MV-4-11 (cell line): Measurements from ENCODE around the gene CBX2.

Experiments
- DNase-seq: peaks from one replicate; lab custom pipeline; 2025; lab: John Stamatoyannopoulos, UW

The CBX2 gene

DNA sequence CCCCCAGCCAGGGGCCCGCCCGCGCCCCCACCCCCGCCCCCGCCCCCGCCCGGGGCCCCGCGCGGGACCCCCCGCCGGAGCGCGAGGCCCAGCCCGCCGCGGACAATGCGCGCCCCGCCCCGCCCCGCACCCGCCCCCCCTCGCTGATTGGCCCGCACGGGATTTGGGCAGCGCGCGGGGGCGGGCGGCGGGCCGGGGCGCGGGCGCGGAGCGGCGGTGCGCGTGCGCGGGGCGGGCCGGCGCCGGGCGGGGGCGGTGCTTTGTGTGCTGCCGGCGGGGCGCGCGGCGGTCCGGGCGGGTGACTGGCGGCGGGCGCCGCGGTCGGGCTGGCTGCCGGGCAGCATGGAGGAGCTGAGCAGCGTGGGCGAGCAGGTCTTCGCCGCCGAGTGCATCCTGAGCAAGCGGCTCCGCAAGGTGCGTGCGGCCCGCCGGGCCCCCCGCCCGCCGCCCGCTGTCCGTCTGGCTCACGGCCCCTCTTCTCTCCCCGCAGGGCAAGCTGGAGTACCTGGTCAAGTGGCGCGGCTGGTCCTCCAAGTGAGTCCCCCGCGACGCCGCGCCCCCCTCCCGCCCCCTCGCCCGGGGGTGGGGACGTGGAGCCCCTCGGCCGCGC is at the start of gene CBX2:
TSS of gene CBX2 (plus strand) at position 255 of the 610 bp plus-strand sequence. CDS start at position 343, 88 bp downstream.
- DNase-seq, result peak; percentile 34

DNA sequence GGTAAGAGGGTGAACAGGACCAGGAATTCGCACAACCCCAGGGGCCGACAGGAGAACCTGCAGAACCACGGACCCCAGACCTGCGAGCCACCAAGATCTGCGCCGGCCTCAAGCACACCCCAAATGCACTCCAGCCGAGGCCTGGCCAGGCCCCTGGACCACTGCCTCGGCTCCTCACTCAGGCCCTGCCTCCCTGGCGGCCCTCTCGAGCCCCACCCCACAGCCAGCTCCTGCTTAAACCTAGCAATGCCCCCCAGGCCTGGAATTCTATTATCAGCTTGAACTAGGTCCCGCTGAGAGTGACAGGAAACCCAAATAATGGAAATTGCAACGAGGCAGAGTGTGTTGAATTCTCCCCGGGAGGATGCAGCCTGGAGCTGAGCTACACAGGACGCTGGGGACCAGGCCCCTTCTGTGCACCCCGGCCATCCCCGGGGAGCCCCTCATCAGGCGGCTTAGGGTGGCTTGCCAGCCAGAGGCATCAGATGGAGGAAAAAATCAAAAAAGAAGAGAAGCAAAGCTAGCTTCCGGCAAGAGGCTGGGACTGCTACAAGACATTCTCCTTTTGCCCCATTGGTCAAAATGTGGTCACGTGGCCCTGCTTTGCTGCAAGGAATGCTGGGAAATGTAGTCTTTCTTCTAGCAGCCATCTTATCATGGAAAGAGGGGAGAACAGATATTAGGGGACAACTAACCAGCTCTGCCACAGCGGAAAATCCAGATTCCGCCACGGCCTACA is 49.6 kb upstream of the CBX2 start:
- DNase-seq, result peak; percentile 87

DNA sequence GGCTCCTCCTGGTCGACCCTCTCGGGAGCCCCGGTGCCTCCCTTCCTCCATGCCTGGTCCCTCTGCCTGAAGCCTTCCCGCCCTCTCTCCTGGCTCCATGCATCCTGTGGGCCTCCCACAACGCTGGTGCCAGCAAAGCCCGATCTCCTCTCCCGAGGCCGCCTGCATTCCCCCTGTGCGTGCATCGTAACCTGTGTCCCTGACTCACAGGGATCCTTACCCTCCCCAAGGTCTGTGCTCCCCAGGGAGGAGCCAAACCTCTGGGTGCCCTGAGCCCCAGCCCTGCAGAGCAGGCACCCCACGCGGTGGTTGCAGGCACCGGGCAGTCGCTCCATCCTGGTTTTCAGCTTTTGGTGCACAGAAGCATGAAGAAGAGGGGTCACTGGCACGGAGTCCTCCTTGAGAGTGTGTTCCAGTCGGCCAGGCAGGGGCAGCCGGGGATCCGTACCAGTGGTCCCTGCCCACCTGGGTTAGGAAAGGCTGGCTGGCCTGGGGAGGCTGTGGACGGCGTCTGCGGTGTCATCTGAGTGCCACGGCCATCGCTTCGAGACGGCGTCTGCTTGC is 49.0 kb upstream of the CBX2 start:
- no peak for DNase-seq

DNA sequence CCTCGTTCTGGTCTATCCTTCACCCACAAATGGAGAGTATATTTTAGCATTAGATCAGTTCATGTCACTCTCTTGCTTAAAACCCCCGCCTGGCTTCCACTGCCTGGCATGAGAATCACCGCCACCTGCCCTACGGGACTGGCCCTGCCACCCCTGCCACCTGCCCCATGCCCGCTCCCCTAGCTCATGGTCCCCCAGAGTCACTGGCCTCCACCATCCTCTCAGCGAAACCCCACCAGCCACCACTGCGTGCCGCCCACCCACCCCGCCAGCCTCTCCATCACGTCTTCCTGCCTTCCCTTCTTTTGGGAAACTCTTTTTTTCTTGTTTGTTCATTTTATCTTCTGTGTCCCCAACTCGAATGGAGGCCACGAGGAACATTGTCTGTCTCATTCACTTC is 48.2 kb upstream of the CBX2 start:
- no peak for DNase-seq

DNA sequence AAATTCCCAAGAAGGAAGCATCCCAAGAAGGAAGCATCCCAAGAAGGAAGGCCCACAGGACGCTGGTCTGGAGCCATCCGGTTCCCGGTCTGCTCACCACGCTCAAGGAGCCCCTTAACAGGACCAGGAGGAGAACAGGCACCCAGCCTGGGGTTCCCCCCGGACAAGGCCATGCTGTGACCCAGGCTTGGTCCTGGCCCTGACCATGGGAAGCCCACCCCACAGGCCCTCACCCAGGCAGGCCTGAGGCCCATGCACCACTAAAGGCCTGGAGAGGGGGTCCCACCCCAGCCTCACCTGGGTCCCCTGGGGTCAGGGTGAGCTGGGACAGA is 47.5 kb upstream of the CBX2 start:
- no peak for DNase-seq

DNA sequence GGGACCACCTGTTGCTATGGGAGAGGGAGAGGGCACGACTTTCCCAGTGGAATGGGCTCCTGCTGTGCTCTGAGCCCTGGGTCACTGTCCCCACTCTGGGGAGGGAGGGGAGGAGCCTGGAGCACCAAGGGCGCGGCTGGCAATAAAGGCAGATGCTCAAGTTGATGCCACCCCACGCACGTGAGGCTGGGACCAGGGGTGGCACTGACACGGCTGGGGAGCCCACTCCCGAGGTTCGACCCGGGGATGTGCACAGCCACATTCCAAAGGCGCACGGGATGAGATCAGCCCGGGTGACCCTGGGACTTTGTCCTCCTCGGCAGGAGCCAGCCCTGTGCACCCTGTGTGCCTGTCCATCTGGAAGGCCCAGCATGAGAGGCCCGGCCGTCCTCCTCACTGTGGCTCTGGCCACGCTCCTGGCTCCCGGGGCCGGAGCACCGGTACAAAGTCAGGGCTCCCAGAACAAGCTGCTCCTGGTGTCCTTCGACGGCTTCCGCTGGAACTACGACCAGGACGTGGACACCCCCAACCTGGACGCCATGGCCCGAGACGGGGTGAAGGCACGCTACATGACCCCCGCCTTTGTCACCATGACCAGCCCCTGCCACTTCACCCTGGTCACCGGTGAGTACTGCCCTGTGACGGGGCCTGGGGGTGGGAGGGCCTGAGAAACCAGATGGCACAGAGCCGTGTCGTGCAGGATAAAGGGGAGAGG is 47.0 kb upstream of the CBX2 start, which contains the start of gene ENPP7:
TSS of gene ENPP7 (plus strand) at position 175 of the 715 bp plus-strand sequence. CDS start at position 372, 197 bp downstream.
- DNase-seq, result no peak

DNA sequence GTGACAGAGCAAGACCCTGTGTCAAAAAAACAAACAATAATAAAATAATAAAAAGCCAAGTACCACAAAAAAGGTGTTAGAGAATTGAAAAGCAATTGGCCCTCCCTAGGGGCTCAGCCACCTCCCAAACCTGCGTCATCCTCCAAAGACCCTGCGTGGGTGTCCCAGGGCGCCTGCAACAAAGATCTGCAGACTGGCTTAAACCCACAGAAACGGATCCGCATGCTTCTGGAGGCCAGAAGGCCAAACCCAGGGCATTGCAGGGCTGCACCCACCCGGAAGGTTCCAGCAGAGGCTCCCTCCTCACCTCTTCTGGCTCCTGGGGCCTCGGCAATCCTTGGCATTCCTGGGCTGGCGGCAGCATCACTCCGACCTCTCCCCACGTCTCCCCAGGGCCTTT is 45.7 kb upstream of the CBX2 start:
- DNase-seq, result no peak

DNA sequence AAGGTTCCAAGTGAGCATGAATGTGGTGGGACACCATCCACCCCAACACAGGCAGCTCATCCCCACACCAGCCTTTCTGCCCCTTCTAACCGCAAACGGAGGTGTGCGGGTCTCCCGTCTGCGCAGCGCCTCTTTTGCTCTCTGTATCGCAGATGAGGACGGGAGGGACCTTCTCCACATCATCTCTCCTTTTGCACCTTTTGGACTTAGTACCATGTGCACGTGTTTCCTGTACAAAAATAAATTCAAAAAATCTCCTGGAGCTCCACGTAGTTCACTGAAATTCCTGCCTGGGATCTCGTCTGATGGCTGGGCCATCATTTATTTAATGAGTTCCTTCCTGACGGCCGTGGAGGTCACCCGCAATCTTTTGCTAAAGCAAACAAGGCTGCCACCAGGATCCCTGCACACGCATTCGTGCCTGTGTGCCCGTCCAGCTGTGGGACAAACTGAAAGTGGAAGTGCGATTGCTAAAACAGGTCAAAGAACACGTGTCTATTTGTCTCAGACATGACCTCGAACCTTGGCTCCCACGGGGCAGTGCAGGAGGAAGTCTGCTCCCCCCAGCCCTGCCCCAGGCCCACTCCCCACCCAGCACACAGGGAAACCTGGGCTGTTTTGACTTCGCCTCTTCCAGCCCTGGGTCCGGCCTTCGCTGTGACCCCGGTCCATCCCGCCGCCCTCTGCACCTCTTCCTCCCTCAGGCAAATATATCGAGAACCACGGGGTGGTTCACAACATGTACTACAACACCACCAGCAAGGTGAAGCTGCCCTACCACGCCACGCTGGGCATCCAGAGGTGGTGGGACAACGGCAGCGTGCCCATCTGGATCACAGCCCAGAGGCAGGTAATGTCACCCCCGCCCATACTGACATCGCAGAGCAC is 44.9 kb upstream of the CBX2 start:
- DNase-seq, result peak; percentile 84

DNA sequence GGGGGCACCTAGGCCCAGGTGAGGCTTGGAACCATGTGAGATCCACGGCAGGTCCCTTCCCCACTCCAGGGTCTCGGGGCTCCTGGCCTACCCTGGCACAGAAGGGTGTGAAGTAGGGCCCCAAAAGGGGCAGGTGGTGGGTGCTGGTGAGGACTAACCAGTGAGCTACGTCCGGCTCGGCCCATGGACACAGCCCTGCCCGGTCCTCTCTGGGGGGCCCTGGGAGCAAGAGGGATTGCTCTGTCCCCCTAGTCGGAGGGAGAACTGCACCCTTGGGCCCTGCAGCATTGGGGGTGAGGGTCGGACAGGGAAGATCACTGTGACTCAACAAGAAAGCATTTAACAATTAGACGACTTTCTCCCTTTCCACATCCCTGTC is 44.3 kb upstream of the CBX2 start:
- no peak for DNase-seq

DNA sequence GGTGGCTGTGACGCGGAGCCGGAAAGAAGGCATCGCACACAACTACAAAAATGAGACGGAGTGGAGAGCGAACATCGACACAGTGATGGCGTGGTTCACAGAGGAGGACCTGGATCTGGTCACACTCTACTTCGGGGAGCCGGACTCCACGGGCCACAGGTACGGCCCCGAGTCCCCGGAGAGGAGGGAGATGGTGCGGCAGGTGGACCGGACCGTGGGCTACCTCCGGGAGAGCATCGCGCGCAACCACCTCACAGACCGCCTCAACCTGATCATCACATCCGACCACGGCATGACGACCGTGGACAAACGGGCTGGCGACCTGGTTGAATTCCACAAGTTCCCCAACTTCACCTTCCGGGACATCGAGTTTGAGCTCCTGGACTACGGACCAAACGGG is 42.9 kb upstream of the CBX2 start:
- DNase-seq, result no peak

DNA sequence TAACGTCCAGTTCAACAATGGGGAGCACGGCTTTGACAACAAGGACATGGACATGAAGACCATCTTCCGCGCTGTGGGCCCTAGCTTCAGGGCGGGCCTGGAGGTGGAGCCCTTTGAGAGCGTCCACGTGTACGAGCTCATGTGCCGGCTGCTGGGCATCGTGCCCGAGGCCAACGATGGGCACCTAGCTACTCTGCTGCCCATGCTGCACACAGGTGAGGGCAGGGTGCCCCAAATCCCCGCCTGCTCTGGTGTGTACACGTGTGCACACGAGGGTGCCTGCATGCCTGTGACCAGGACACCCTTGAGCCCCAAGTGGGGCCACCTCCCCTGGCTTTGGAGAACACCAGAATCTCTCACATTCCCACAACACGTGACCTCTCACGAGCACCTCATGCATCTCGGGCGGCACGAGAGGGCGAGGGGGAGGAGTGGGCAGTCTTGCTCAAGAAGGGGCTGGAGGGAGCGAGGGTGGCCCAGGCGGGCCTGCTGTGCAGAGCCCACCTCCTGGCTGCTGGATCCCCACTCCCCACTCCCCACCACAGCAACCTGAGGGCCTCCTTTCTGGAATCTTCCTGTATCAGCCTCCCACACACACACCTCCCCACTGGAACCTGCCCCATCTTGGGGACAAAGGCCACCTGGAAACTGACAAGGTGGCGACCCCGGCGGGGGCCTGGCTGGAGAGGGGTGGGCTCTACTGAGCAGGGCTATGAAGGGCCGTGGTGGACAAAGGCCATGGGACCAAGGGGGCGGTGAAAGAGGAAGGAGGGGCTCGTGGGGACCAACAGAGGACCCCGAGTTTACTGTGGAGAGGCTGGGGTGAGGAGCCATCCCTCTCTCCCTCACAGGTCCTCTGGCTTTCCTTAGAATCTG is 40.7 kb upstream of the CBX2 start:
- DNase-seq, result no peak

DNA sequence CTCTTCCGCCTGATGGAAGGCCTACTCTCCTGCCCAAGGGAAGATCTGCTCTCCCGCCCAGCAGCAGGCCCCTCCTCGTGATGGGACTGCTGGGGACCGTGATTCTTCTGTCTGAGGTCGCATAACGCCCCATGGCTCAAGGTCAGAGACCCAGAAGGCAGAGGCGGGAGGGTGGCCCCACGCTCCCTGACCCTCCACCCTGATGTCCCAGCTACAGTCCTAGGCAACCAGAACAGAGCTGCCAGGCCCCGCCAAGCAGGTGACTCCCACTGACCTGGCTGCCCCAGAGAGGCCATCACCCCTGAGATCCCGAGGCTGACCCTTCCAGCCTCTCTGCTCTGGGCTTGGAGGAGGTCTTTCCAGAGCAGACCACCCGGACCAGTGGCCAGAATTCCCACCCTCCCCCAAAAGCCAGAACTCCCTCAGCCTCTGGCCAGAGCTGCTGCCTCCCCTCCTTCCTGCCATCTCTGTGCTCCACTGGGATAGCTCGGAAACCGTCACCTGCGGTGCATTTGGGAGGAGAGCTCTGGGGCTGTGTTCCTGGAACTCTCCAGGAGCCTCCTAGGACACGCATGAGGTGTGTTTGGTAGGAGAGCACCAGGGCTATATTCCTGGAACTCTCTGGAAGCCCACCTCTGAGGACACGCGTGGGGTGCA is 39.9 kb upstream of the CBX2 start:
- no peak for DNase-seq

DNA sequence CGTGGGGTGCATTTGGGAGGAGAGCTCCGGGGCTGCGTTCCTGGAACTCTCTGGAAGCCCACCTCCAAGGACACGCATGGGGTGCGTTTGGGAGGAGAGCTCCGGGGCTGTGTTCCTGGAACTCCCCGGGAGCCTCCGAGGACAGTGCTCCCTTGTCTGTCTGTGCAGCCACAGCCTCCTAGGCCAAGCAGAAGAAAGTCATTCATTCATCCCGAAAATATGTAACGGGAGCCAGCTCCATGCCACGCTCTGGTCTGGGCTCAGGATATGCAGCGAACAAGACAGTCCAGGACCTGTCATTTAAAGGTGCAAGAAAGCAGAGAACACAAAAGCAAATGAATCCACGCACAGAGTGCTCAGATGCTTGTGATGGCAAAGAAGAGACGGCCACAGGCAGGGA is 39.3 kb upstream of the CBX2 start:
- DNase-seq, result no peak

DNA sequence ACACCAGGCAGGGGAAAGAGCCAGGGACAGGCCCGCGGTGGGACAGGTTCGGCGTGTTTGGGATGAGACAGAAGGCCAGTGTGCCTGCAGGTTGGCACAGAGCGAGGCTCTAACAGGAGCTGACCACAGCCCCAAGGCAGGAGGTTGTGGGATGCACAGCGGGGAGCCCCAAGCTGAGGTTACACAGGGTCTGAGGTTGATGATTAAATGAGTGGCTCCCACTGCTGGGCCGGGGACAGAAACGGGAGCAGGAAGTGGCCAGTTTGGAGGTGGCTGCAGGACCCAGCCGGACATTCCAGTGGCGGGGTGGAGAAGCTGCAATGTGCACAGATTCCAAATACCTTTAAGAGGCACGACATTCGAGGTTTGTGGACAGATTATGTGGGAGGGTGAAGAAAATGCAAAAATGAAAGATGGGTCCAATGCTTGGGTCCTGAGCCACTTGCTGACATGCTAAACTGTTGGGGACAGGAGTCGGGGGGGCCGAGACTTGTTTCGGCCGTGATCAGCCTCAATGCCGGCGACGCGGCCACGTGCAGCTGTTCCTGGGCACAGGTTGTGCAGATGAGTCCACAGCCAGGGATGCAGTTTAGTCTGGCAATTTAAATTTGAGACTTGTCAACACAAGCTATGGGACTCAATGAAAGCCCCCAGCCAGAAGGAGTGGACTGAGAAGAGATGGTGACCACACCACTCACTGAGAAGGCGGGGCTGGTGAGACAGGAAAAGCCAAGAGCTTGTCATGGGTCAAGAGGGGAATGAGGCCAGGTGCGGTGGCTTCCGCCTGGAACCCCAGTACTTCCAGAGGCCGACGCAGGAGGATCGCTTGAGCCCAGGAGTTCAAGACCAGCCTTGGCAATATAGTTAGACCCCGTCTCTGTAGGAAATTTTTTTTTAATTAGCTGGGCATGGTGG is 38.5 kb upstream of the CBX2 start:
- no peak for DNase-seq

DNA sequence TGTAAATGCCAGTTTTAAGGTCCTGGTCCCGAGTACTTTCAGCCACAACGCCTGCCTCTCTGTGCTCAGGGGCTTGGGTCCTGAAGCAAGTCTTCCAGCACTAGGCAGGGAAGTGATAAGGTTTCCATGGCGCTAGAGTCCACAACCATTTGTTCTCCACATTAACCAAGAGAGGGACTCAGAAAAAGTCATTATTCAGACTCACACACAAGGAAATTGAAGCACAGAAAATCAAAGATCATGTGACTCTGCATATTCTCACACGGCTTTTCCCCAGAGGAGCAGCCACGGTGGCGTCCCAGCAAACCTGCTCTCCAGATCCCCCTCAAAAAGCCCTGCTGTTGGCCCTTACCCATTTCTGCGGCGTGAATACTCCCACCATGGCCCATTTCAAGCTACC is 37.5 kb upstream of the CBX2 start:
- no peak for DNase-seq

DNA sequence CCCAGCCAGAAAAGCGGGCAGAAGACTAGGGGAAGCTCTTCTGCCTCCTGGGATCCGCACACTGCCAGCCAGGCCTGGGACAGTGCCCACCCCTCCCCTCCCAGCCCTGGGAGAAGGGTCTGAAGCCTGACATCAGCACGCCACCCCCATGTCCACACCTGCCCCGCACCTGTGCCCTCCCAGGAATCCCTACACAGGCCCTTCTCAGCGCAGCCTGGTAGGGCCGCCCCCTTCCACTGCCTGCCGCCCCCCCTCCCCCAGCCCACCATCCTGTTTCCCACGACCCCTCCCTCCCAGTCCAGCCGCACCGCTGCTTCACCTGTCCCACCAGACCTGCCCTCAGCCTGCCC is 36.6 kb upstream of the CBX2 start:
- no peak for DNase-seq

DNA sequence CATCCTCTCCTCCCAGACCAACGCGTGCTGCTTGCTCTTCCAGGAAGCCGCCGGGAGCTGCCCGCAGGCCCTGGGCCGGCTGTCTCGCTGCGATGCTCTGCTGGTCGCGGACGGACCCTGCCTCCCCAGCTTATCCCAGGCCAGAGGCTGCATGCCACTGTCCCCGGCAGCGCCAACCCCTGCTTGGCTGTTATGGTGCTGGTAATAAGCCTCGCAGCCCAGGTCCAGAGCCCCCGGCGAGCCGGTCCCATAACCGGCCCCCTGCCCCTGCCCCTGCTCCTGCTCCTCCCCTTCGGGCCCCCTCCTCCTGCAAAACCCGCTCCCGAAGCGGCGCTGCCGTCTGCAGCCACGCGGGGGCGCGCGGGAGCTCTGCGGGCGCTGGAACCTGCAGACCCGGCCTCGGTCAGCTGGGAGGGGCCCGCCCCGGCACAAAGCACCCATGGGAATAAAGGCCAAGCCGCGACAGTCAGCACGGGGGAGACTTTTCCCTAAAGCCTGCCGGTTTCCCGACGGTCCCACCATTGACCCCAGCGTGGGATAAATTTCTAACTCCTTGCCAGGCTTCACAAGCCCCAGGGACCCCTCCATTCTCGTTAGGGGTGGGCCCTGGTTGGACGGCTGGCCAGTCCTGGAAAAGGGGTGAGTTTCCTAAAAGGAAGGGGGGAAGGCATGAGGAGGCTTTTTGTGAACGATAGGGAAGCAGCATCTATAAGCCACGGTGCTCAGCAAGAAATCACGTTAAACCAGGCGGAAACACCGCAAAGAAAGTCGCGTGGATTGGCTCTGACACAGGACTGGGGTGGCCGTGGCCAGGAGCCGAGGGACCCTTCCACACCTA is 36.0 kb upstream of the CBX2 start:
- peak; percentile 17 for DNase-seq

DNA sequence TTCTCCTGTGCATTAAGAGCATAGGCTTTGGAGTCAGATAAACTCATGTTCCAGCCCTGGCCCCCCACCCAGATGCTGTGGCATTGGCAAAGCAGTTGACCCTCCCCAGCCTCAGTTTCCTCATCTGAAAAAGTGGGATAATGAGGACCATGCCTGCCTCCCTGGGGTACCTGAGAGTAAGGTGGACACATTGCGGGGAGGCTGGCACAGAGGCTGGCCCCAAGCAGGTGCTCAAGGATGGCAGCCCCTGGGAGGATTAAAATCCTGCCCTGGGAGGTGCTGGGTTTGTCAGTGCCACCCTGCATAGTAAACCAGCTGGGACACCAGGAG is 35.4 kb upstream of the CBX2 start:
- DNase-seq, result no peak
